IPS DF 6.9 (cell line): ENCODE data around the gene ARPC1A.
"Not testable (repeated sequence)": the region's sequence is repeated elsewhere in the genome, so short reads cannot be mapped to it uniquely, and the experiment has no call there.

Source experiments
- DNase-seq: peaks from one replicate; pipeline ENCODE4 v3.0.0-alpha.2; 2013; ENCODE audit warnings: low read depth, low spot score
- H3K27ac ChIP-seq: one replicate; pipeline ENCODE4 v1.5.1; 2013; ENCODE audit warnings: low read length, control low read depth
- H3K27me3 ChIP-seq: 2 replicates; pipeline ENCODE4 v1.6.1; 2013; ENCODE audit warnings: mild to moderate bottlenecking, low read length; ENCODE audit not compliant: control insufficient read depth, insufficient read depth
- H3K36me3 ChIP-seq: 2 replicates; pipeline ENCODE4 v1.6.1; 2013; ENCODE audit warnings: low read length; ENCODE audit not compliant: control insufficient read depth, insufficient read depth
- H3K4me1 ChIP-seq: 2 replicates; pipeline ENCODE4 v1.6.1; 2013; ENCODE audit warnings: low read length; ENCODE audit not compliant: control insufficient read depth, insufficient read depth
- H3K4me3 ChIP-seq: 2 replicates; pipeline ENCODE4 v1.5.1; 2013; ENCODE audit warnings: mild to moderate bottlenecking, low read length
- H3K9me3 ChIP-seq: 2 replicates; pipeline ENCODE4 v1.6.1; 2013; ENCODE audit warnings: low read length, inconsistent platforms; ENCODE audit not compliant: control insufficient read depth, insufficient read depth
- WGBS: extraction: QIAGEN DNeasy Blood & Tissue Kit; methylation state at CpG from one replicate; pipeline ENCODE4 v1.1.7; 2013; ENCODE audit warnings: mixed read lengths, missing lambda C conversion rate; ENCODE audit not compliant: insufficient read length, insufficient coverage; 5-methylcytosine and 5-hydroxymethylcytosine counted together

Gene ARPC1A

DNA sequence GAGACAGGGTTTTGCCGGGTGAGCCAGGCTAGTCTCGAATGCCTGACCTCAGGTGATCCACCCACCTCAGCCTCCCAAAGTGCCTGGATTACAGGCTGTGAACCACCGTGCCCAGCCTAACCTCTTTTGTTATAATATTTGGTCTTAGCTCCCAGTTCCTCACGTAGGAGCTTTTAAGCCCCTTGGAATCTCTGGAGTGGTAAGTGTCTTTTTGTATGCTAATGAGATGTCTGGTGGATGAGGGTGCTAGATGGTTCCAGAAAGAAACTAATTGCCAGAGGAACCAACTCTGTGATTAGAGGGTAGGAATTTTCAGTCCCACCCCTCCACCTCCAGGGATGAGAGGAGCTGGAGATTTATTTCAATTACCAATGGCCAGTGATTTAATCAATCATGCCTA lies 5.3 kb upstream of the ARPC1A start:
- WGBS: no CpG with 5 or more reads among the region's 4 CpGs
- H3K27ac ChIP-seq: no peak overlapping the region

DNA sequence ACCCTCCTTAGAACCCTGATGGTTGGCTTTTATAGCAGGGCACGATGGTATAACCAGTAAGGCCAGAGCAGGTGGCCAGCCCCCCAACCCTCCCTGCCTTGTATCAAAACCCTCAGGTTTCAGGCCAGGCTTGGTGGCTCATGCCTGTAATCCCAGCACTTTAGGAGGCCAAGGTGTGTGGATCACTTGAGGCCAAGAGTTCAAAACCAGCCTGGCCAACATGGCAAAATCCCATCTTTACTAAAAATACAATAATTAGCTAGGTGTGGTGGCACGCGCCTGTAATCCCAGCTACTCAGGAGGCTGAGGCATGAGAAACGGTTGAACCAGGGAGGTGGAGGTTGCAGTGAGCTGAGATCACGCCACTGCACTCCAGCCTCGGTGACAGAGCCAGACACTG lies 3.0 kb upstream of the ARPC1A start:
- not testable (repeated sequence) for H3K36me3 ChIP-seq, H3K9me3 ChIP-seq, H3K4me1 ChIP-seq, H3K27me3 ChIP-seq, DNase-seq, H3K4me3 ChIP-seq, H3K27ac ChIP-seq
- no CpG with 5 or more reads among the region's 6 CpGs for WGBS

More for the DNA sequence above, 5.3 kb upstream of the ARPC1A start:
- peaks cover 1% of the 10 kb centered on the region; the same call in 1 of the 2 replicates for H3K4me1 ChIP-seq
- DNase-seq: no peak
- H3K27me3 ChIP-seq: no peaks in the 10 kb centered on the region
- no peak overlapping the region for H3K4me3 ChIP-seq
- no peaks in the 10 kb centered on the region for H3K9me3 ChIP-seq
- H3K36me3 ChIP-seq: no peaks in the 10 kb centered on the region

DNA sequence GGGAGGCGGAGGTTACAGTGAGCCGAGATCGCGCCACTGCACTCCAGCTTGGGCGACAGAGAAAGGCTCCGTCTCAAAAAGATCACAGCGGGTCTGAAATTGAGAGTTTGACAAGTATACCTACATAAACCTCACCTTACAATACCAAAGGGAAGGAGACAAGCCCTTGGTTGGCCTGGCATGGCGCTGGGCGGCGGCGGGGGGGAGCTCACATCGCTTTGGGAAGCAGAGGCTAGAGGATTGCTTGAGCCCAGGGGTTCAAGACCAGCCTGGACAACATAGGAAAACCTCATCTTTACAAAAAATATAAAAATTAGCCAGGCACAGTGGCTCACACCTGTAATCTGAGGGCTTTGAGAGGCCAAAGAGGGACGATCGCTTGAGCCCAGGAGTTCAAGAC lies 1.1 kb upstream of the ARPC1A start:
- Histone ChIP-seq H3K36me3 (no peaks in the 10 kb centered on the region), H3K4me3 (no peak overlapping the region), H3K27ac (no peak overlapping the region), H3K4me1 (peaks cover 1% of the 10 kb centered on the region; the same call in 1 of the 2 replicates), H3K9me3 (no peaks in the 10 kb centered on the region), H3K27me3 (no peaks in the 10 kb centered on the region)
- no CpG with 5 or more reads among the region's 14 CpGs for WGBS
- no peak for DNase-seq

DNA sequence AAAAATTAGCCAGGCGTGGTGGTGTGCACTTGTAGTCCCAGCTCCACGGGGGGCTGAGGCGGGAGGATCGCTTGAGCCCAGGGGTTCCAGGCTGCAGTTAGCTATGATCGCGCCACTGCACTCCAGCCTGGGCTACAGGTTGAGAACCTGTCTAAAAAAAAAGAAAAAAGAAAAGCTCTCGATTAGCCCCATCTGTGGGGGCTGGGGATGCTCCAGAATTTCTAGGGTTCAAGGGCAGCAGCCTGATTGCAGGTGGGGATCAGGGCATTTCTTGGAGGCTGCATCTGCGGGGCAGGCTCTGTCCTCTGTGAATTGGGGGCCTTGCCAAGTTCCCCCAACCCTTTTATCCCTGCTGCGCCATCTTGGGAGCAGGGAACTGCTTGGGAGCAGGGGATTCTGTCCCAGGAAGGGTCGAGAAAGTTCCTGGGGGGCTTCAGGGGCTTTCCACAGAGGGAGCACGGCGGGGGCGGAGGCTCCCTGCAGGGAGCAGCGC lies 651 bp upstream of the ARPC1A start:
- DNase-seq: no peak
- Histone ChIP-seq H3K27ac (no peak overlapping the region), H3K36me3 (no peaks in the 10 kb centered on the region), H3K27me3 (no peaks in the 10 kb centered on the region), H3K9me3 (no peaks in the 10 kb centered on the region), H3K4me1 (peaks cover 1% of the 10 kb centered on the region; the same call in 1 of the 2 replicates), H3K4me3 (peak overlapping the region; percentile 83; the same call in 1 of the 2 replicates)
- no CpG with 5 or more reads among the region's 14 CpGs for WGBS

DNA sequence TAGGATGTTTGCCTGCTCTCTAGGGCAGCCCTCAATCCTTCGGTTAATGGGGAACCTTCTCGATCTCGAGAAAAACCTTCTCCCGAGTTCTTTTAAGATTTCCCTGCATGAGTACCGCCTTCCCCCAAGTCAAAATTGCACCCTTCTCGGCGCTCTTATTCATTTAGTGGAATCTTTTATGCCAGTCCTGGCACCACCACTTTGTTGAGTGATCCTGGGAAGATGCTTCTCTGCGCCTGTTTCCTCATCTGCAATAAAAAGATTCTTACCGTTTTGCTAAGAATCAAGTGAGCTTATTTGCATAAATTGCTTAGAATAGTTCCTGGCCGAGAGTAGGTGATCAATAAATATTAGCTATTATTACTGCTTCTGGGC lies 697 bp downstream of the ARPC1A start:
- Histone ChIP-seq H3K27me3 (no peaks in the 10 kb centered on the region), H3K27ac (no peak overlapping the region), H3K4me1 (no peaks in the 10 kb centered on the region), H3K9me3 (no peaks in the 10 kb centered on the region), H3K4me3 (peak overlapping the region; percentile 83), H3K36me3 (no peaks in the 10 kb centered on the region)
- WGBS: no CpG with 5 or more reads among the region's 10 CpGs
- no peak for DNase-seq

DNA sequence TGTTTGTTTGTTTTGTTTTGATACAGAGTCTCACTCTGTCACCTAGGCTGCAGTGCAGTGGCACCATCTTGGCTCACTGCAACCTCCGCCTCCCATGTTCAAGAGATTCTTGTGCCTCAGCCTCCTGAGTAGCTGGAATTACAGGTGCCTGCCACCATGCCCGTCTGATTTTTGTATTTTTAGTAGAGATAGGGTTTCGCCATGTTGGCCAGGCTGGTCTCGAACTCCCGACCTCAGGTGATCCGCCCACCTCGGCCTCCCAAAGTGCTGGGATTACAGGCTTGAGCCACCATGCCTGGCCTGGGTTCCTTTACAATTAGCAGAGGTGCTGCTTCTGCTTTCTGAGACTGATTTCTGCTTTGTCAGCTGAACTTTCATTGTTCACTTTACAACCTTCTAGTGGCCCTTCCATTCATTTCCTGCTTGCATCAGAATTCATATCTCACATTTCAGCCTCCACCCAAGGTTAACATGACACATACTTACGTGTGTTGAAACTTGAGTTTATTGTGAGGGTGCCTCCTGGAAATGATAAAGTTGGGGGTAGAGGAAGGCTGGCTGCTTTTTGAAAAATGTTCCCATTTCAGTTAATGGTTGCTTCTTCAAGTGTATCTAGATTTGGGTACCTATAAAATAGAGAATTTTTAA lies 4.7 kb downstream of the ARPC1A start:
- not testable (repeated sequence) for H3K4me1 ChIP-seq, H3K27ac ChIP-seq, H3K36me3 ChIP-seq, H3K27me3 ChIP-seq, DNase-seq, H3K4me3 ChIP-seq, H3K9me3 ChIP-seq
- no CpG with 5 or more reads among the region's 8 CpGs for WGBS

DNA sequence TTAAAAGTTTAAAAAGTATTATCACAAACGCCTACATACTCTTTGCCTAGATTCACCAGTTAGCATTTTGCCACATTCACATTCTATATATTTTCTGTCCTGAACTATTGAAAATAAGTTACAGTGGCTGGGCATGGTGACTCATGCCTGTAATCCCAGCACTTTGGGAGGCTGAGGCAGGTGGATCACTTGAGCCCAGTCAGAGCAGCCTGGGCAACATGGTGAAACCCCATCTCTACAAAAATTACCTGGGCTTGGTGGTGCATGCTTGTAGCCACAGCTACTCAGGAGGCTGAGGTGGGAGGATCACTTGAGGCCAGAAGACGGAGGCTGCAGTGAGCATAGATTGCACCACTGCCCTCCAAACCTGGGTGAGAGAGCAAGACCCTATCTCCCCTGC lies 5.3 kb downstream of the ARPC1A start:
- Histone ChIP-seq H3K27ac (no peak overlapping the region), H3K36me3 (no peaks in the 10 kb centered on the region), H3K4me1 (no peaks in the 10 kb centered on the region), H3K27me3 (no peaks in the 10 kb centered on the region), H3K4me3 (no peak overlapping the region), H3K9me3 (no peaks in the 10 kb centered on the region)
- no CpG with 5 or more reads among the region's 2 CpGs for WGBS
- DNase-seq: no peak

DNA sequence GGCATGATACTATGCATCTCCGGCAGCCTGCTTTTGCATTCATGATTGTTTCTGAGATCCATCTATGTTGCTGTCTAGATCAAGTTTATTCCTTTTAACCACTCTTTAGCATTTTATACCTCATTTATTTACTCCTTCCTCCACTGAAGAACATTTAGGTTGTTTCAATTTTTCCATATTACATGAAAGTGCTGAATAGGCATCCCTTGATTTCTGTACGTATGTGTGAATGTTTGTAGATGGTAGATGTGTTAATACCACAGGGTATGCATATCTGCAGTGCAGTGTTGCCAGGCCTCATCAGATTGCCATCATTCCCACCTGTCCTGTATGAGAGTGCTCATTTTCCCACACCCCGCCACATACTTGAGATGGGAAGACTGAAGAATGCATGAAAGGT lies 13.9 kb downstream of the ARPC1A start:
- Histone ChIP-seq H3K27me3 (no peaks in the 10 kb centered on the region), H3K4me1 (no peaks in the 10 kb centered on the region), H3K9me3 (no peaks in the 10 kb centered on the region), H3K27ac (no peak overlapping the region), H3K36me3 (peaks cover 2% of the 10 kb centered on the region; the same call in 1 of the 2 replicates), H3K4me3 (no peak overlapping the region)
- no CpG with 5 or more reads among the region's 3 CpGs for WGBS
- DNase-seq: no peak

DNA sequence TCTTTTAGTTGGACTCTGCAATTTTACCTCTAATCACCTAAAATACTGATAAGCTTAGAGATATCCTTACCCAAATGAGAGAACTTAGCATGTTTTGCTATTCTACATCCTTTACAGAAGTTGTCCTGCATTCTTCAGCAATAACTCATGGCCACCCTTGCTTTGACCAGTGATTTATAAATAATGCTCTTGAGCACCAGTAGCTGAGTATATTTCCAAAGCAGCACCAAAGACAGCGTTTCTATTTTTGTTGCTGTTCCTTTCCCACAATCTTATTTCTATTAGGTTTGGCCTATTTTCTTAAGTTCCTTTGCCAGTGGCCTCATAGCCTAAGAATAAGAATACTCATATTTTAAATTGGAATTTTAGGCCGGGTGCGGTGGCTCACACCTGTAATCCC lies 15.0 kb downstream of the ARPC1A start:
- H3K27me3 ChIP-seq: no peaks in the 10 kb centered on the region

DNA sequence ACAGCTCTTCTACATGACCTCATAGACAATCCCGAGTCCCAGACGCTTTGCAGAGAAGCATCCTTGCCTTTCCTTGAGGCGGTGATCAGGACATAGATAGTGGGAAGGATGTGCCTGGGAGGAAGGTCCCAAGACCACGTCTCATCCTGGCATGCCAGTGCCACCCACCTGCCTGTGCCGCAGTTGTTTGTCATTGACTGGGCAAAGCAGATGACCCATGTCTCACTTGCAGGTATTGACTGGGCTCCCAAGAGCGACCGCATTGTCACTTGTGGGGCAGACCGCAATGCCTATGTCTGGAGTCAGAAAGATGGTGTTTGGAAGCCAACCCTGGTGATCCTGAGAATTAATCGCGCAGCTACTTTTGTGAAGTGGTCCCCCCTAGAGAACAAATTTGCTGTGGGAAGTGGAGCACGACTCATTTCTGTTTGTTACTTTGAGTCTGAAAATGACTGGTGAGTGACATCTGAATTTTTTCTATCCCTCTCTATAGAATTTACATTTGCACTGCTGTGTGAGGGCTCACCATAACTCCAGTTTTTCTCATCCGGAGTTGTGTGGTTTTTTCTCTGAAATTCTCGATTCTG lies 18.5 kb downstream of the ARPC1A start:
- H3K36me3 ChIP-seq: peaks cover 3% of the 10 kb centered on the region; the same call in 1 of the 2 replicates
- no peaks in the 10 kb centered on the region for H3K9me3 ChIP-seq
- no peak for DNase-seq
- H3K4me3 ChIP-seq: no peak overlapping the region
- H3K27ac ChIP-seq: no peak overlapping the region
- H3K4me1 ChIP-seq: no peaks in the 10 kb centered on the region
- no CpG with 5 or more reads among the region's 13 CpGs for WGBS
- no peaks in the 10 kb centered on the region for H3K27me3 ChIP-seq

More for the DNA sequence above, 15.0 kb downstream of the ARPC1A start:
- no peak for DNase-seq
- Histone ChIP-seq H3K9me3 (no peaks in the 10 kb centered on the region), H3K4me1 (no peaks in the 10 kb centered on the region), H3K27ac (no peak overlapping the region), H3K4me3 (no peak overlapping the region), H3K36me3 (peaks cover 2% of the 10 kb centered on the region; the same call in 1 of the 2 replicates)
- no CpG with 5 or more reads among the region's 3 CpGs for WGBS

DNA sequence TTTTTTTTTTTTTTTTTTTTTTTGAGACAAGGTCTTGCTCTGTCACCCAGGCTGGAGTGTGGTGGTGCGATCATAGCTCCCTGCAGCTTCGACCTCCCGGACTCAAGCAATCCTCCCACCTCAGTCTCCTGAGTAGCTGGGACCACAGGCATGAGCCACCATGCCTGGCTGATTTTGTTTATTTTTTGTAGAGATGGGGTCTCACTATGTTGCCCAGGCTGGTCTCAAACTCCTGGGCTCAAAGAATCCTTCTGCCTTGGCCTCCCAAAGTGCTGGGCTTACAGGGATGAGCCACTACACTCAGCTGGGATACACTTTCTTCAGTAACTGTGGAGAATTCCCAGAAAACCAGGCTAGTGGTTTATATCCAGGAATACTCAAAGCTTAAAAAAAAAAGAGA lies 24.9 kb downstream of the ARPC1A start:
- H3K27me3 ChIP-seq, H3K27ac ChIP-seq, H3K9me3 ChIP-seq, H3K36me3 ChIP-seq, H3K4me1 ChIP-seq, H3K4me3 ChIP-seq, DNase-seq: not testable (repeated sequence)
- WGBS: no CpG with 5 or more reads among the region's 3 CpGs
